ENCODE results near the gene FAM120B.

Gene FAM120B

DNA sequence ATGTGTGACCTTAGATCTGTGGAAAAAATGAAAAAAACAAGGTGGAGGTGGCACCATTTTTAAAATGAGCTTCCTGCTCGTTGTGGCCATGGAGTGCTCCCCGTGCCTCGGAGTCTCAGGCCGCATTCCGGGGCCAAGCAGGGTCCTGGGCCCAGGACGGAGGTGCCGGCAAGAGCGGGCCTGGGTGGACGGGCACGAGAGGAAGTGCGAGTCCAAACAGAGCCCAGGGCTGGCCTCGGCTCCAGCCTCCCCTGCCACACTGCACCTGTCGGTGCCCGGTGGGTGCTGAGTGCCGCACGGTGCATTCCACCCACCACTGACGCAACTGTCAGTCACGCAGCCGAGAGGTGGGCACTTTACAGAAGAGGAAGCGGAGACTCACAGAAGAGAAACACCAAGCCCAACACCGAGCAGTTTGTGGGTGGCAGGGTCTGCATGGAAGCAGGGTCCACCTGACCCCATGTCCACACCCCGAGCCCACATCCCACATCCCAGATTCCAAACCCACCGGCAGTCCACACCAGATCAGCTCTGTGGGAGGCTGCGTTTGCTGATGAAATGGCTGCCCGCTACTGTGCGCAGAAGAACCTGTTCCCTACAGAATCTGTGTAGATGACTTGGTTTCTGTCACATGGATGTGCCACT lies 148.9 kb downstream of the FAM120B start:
- 94 to 95% methylated on average over 26 of the region's 26 CpGs for WGBS, 2 experiments
- no peaks in the 10 kb centered on the region for H3K27me3 ChIP-seq (ENCODE audit: control insufficient read depth, insufficient read depth, low read length, poor library complexity, severe bottlenecking)
- H3K4me1 ChIP-seq (ENCODE audit: control insufficient read depth, insufficient read depth, low read length), result peaks cover 11% of the 10 kb centered on the region
- no peaks in the 10 kb centered on the region for H3K9me3 ChIP-seq (ENCODE audit: control insufficient read depth, low read length)
- H3K27ac ChIP-seq (ENCODE audit: insufficient read depth, low read depth, low read length, poor library complexity, severe bottlenecking), result no peak overlapping the region
- no peaks in the 10 kb centered on the region for H3K36me3 ChIP-seq (ENCODE audit: control insufficient read depth, insufficient read depth, low read length)
- H3K4me3 ChIP-seq (ENCODE audit: insufficient read depth, low read depth, low read length), result no peak overlapping the region

DNA sequence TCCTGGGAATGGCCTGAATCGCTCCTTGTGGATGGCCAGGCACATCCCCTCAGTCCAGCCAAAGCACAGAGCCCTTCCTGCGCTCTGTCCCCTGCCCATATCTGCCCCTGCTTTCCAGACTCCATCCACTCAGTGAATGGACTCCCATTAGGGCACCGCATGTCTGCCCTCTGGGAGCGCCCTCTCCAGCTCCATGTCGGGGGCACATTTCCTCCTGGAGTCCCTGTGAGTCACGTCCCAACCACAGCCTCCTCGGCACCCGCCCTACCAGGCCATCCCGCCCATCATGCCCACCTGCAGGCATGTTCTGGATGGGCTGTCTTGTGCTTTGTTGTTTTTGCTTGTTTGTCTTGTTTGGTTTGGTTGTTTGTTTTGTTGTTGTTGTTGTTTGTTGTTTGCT lies 149.8 kb downstream of the FAM120B start:
- WGBS, 2 experiments, result 79 to 82% methylated on average over 9 of the region's 9 CpGs
- Histone ChIP-seq H3K27me3 (ENCODE audit: control insufficient read depth, insufficient read depth, low read length, poor library complexity, severe bottlenecking) (no peaks in the 10 kb centered on the region), H3K4me1 (ENCODE audit: control insufficient read depth, insufficient read depth, low read length) (peaks cover 11% of the 10 kb centered on the region), H3K36me3 (ENCODE audit: control insufficient read depth, insufficient read depth, low read length) (no peaks in the 10 kb centered on the region), H3K4me3 (ENCODE audit: insufficient read depth, low read depth, low read length) (no peak overlapping the region), H3K27ac (ENCODE audit: insufficient read depth, low read depth, low read length, poor library complexity, severe bottlenecking) (no peak overlapping the region), H3K9me3 (ENCODE audit: control insufficient read depth, low read length) (no peaks in the 10 kb centered on the region)

Data from ectodermal cell (in vitro differentiated cells).